GM18499 (cell line): ENCODE measurements around the gene DIP2B.
"Not testable (repeated sequence)": the region's sequence is repeated elsewhere in the genome, so short reads cannot be mapped to it uniquely, and the experiment has no call there.

Experiments used
- ATAC-seq: cut with Tn5 transposase; IDR thresholded peaks from one replicate; pipeline ENCODE4 v1.9.1; 2021; ENCODE audit warnings: moderate number of reproducible peaks; ENCODE audit not compliant: insufficient read depth, unreplicated experiment

Gene DIP2B

DNA sequence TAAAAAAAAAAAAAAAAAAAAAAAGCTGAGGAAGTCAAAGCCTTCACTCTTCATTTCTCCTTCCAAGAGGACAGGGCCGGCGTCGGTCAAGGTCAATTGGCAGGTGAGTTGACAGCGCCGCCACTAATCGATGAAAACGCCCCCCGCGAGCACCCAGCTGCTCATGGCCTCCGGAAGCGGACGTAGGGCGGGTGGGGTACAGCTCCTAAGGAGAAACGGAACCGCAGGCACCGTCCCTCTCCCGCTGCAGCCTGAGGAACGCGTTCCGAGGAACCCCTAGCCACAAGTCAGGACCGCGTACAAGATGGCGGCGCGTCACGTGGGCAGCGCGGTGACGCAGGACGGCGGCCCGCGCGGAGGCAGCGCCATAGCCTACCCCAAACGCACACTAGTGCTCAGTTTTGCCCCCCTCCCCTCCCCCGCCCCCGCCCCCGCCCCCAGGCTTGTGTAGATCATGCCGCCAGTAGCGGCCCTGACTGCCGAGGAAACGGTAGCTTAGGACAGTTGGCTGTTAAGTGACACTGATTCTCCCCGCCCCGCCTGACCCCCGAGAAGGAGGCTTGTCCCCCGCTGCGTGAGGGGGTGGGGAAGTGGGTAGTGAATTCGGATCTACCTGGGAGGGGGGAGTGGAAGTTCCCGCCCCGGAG, 259.0 kb downstream of the DIP2B start, which contains the start of gene ATF1:
Gene ATF1 (plus strand): TSS at position 463 of the 647 bp plus-strand sequence. CDS start 16,045 bp downstream, outside the sequence.
- peak; percentile 53 for ATAC-seq

DNA sequence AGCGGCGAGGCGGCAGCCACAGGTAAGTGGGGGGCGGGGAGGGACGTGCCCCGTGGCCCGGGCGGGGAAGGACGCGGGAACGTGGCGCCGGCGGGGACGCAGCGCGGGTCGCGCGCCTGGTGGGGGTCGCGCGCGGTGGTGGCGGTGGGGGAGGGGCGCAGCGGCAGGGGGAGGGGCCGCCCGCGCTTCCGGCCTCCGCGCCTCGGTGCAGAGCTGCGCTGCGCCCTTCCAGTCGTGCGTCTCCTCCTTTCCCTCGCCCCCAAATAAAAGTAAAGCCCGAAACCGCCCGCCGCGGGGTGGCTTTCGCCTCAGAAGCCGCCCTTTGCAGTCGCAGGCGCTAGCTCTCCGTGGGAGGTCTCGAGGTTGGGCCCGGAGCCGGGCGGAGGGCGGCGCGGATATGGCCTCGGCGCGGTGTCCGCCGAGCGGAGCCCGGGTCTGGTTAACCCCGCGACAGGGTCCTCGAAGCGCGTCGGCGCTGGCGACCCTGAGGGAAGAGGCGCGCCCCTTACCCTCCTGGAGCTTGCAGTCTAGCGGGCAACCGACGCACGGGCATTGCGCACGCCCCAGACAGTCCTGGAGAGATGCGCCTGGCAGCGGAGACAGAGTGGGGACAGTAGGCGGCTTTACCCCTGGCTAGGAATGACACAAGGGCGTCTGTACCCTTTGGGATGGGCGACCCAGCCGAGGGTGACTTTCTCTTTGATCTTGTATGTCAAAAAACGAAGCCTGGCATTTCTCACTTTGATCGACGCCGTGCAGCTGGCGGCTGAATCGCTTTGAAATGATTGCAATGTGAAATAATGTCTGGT, 259.7 kb downstream of the DIP2B start:
- no peak for ATAC-seq

DNA sequence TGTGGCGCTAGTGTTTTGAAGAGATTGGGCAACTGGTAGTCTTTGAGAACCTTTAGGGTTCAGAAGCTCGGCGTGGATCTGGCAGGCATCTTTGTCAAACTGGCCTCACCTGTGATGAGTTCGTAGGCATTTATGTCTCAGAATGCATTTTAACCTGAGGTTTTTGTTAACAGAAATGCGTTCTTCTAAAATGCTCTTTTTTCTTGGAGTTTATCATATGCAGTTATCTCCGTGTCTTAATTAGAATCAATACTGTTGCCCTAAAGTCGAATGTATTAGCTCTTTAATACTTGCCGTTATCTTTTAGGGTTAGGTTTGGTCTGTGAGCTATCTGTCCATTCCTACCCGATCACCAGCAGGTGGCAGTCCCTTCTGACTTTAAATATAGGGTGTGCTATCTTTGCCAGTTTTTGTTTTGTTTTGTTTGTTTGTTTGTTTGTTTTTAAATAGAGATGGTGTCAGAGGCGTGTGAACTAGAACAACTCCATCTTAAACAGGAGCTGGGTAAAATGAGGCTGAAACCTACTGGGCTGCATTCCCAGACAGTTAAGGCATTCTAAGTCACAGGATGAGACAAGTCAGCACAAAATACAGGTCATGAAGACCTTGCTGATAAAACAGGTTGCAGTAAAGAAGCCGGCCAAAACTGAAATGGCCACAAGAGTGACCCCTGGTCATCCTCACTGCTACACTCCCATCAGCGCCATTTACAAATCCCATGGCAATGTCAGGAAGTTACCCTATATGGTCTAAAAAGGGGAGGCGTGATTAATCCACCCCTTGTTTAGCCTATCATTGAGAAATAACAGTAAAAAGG, 260.5 kb downstream of the DIP2B start:
- no peak for ATAC-seq

DNA sequence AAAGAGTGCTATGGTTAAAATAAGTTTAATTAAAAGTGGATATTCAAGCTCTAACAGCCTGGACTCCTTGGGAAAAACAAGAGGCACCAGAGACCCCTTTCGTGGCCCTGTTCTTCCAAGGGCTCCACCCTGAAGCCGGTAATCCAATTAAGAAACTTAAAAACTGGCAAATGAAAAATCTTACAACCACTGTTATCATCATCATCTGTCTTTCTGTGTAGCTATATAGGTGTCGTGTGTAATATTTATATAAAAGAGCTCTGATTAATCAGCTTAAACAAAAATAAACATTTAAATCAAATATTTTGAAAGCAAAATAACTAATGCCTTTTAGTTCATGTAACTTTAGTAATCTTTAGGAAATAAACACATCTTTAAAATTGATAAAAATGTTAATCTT, 263.6 kb downstream of the DIP2B start:
- ATAC-seq, result no peak

DNA sequence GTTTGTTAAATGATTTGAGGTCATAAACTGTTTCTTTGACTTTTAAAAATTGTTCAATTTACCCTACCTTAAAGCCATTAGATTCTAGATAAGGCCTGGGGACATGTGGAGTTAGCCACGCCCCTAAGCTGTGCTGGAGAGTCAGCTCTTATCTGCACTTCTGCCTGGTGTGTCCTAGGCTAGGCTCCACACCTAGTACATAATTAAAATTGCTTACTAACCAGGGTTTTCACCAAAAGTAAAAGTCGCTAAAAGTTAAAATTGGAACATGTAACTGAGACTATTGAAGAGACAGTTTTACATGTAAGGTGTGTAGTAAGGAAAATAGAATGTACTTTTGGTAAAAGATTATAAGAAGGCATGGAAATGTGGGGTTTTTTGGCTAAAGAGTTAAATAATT, 264.0 kb downstream of the DIP2B start:
- not testable (repeated sequence) for ATAC-seq

DNA sequence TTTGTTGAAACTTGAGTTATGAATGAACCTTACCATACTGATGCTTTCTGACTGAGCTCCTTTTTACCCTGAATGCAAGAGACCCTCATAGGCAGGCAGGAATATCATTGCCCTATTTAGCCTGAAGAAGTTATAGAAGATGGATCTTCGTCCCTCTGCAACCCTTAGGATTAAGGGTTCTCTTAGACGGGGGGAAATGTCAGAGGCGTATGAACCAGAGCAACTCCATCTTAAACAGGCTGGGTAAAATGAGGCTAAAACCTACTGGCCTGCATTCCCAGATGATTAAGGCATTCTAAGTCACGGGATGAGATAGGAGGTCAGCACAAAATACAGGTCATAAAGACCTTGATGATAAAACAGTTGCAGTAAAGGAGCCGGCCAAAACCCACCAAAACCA, 266.6 kb downstream of the DIP2B start:
- no peak for ATAC-seq

DNA sequence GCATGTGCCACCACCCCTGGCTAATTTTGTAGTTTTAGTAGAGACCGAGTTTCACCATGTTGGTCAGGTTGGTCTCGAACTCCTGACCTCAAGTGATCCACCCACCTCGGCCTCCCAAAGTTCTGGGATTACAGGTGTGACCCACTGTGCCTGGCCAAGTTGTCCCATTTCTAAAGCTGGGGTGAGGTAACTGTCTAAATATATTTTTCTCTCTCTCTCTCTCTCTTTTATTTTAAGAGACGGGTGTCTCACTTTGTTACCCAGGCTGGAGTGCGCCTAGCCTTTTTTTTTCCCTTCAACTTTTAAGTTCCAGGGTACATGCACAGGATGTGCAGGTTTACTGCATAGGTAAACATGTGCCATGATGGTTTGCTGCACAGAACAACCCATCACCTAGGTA, 267.7 kb downstream of the DIP2B start:
- ATAC-seq, result no peak

DNA sequence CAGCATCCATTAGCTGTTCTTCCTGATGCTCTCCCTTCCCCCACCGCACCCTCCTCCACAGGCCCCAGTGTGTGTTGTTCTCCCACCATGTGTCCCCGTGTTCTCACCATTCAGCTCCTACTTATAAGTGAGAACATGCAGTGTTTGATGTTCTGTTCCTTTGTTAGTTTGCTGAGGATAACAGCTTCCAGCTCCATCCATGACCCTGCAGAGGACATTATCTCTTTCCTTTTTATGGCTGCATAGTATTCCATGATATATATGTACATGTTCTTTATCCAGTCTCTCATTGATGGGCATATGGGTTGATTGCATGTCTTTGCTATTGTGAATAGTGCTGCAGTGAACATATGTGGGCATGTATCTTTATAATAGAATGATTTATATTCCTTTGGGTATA, 268.1 kb downstream of the DIP2B start:
- ATAC-seq, result no peak

DNA sequence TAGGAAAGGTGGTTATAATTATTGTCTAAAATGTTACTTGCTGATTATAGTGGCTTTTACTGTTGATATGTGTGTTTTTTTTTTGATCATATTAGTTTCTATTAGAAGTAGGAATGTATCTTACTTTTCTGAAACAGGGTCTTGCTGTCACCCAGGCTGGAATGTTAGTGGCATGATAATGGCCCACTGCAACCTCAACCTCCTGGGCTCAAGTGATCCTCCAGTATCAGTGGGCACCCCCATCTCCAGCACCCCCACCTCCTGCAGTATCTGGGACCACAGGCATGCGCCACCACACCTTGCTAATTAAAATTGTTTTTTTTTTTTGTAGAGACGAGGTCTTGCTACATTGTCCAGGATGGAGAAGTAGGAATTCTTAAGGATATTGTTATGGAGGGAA, 270.5 kb downstream of the DIP2B start:
- ATAC-seq, result no peak

DNA sequence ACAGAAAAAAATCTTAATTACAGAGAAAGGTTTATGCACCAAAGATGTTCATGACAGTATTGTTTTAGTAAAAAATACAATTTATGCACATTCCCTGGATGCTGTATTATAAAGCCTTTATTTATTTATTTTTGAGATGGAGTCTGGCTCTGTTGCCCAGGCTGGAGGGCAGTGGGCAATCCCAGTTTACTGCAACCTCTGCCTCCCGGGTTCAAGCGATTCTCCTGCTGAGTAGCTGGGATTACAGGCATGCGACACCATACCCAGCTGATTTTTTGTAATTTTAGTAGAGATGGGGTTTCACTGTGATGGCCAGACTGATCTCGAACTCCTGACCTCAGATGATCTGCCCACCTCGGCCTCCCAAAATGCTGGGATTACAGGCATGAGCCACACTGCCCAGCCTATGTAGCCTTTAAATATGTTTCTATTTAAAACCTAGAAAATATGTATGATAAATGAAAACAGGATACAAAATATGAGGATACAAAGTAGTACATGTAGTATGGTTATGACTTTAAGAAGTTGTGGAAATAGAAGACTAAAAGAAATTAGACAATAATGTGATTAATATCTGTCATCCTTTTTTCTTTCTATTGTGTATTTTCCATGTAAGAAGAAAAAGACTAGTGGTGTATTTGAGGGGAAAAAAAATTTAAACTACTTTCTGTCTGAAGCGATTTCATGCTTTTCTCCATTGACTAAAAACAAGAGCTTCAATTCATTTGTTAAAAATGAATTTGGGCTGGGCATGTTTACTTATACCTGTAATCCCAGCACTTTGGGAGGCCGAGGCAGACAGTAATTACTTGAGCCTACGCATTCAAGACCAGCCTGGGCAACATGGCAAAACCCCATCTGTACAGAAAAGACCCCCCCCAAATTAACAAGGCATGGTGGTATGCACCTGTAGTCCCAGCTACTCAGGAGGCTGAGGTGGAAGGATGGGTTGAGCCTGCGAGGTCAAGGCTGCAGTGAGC, 272.3 kb downstream of the DIP2B start:
- no peak for ATAC-seq

DNA sequence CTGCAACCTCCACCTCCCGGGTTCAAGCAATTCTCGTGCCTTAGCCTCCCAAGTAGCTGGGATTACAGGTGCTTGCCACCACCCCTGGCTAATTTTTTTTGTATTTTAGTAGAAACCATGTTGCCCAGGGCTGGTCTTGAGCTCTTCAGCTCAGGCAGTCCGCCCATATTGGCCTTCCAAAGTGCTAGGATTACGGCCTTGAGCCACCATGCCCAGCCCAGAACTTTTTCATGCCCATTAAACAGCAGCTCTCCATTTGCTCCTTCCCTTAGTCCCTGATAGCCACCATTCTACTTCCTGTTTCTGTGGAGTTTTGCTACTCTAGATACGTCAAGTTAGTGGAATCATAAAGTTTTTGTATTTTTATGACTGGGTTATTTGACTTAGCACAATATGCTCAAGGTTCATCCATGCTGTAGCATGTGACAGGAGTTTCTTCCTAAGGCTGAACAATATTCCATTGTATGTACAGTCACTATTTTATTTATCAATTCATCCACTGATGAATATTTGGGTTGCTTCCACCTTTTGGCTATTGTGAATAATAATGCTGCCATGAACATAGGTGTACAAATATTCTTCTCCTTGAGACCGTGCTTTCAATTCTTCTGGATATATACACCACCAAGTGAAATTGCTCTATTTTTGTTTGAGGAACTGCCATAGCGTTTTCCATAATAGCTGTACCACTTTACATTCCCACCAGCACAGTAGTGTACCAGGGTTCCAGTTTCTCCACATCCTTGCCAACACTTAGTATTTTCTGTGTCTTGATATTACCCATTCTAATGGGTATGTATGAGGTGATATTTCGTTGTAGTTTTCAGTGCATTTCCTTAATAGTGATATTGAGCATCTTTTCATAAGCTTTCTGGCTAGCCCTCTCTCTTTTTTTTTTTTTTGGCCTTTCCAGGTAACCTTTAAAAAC, 274.1 kb downstream of the DIP2B start:
- no peak for ATAC-seq

DNA sequence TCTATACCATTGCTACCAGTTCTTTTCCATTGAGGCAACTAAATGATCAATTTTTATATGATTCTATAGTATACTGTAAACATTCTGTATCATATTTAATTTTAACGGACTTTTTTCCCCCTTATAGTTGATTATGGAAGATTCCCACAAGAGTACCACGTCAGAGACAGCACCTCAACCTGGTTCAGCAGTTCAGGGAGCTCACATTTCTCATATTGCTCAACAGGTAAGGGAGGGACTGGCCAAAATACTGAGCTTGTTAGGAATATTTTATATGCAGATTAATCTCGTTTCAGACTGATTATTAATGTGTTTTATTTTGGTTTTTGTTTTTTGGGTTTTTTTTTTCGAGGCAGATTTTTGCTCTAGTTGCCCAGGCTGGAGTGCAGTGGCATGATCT, 275.2 kb downstream of the DIP2B start:
- no peak for ATAC-seq

DNA sequence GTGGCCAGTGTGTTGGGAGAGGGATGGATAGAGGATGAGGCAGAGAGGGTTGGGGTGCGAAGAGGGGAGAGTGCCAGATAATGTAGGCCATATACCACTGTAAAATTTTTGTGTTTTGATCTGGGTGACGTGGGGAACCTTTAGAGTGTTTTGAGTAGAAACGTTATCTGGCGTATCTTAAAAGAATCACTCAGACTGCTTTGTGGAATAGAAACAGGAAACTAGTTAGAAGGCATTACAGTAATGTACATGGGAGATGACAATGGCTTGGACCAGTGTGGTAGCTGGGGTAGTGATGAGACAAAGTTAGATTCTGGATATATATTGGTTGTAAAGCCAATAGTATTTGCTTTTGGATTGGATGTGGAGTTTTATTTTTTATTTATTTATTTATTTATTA, 279.7 kb downstream of the DIP2B start:
- no peak for ATAC-seq

DNA sequence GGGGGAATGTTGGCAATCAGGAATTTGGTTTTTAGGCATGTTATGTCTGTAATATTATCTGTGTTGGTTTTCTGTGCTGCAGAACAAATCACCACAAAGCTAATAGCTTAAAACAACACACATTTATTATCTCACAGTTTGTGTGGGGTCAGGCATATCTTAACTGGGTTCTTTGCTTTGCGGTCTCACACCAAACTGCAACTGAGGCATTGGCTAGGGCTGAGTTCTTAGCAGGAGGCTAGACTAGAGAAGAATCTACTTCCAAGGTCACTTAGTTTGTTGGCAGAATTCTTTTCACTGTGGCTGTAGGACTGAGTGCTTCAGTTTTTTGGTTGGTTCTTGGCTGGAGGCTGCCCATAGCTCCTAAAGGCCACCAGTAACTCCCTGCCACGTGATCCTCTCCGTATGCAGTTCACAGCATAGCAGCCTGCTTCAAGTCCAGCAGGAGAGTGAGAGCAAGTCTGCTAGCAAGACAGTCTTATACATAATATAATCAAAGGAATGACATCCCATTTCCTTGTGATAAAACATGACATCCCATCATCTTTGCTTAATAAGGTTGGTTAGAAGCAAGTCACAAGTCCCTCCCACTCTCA, 280.7 kb downstream of the DIP2B start:
- no peak for ATAC-seq

DNA sequence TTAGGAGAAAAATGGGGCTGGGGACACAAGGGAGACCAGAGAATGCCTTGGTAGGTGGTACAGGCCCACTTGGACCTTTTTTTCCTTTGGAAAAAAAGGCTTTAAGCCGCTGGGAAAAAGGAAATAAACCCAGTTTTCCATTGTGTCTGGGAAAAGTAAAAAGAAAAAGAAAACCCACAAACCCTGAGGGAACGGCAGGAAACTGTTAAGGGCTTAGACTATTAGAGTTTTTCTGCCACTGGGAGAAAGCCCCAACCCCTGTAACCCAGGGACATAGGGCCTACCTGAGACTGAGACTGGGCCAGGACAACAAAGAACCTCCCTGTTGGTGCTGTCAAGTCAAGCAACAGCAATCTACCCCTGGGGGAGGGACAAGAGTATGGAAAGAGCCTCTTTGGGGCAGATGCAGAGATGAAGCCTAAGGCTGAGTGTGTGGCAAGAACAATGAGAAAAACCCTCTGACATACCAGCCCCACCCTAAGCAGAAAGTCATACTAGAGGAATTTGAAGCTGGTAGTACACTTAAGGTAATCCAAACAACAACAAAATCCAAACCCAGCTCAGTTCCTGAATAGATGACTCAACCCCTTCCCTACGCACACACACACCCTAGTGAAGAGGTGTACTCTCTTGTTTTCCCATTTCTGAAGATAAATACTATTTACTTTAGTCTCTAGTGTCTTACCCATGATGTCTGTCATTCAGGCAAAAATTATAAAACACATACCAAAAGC, 281.9 kb downstream of the DIP2B start:
- no peak for ATAC-seq

DNA sequence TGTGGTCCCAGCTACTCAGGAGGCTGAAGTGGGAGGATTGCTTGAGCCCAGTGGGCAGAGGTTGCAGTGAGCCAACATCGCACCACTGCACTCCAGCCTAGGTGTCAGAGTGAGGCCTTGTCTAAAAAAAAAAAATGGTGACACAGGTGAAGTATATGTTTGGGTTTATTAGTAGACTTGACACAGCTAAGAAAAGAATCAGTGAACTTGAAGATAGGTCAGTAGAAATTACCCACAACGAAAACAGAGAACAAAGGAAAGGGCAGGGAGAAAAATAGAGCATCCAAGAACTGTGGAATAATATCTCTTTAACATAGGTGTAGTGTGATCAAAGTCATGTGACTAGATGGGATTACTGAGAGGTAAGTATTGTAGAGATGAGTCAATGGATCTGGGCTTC, 282.8 kb downstream of the DIP2B start:
- ATAC-seq, result no peak

DNA sequence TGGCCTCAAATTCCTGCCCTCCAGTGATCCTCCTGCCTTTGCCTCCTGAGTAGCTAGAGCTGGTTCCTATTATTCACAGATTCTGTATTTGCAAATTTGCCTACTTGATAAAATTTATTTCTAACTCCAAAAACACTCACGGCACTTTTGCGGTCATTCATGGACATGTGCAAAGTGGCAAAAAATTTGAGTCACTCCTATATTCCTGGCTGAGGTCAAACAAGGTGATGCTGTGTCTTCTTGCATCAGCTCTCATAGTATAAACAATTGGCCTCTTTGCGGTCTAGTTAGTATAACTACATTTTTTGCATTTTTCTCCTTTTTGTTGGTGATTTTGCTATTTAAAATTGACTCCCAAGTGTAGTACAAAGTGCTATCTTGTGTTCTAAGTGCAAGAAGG, 283.8 kb downstream of the DIP2B start:
- ATAC-seq, result no peak

DNA sequence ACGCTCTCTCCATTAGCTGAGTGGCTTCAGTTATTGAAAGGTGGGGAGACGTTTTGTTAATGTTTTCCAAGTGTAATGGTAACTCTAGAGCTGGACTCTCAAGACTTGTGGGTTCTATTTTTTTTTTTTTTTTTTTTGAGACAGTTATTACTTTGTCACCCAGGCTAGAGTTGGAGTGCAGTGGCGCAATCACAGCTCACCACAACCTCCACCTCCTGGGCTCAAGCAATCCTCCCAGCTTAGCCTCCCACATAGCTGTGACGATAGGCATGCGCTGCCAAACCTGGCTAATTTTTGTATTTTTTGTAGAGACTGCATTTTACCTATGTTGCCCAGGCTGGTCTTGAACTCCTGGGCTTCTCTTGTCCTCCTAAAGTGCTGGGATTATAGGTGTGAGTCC, 285.3 kb downstream of the DIP2B start:
- ATAC-seq, result no peak
